SU-DHL-6 (cell line): ENCODE measurements around the gene HDDC3.

ENCODE experiments used
- H2AFZ ChIP-seq: fragments of 200-600 bp; sonication (generic); 2 replicates; pipeline ENCODE4 v1.6.1; 2014; ENCODE audit warnings: low read depth, mild to moderate bottlenecking, moderate library complexity, mixed read lengths, antibody characterized with exemption, low read length; ENCODE audit not compliant: severe bottlenecking
- H3F3A ChIP-seq: fragments of 200-600 bp; shearing (Covaris generic); 2 replicates; pipeline ENCODE4 v1.6.0; 2016; ENCODE audit warnings: antibody characterized with exemption, mild to moderate bottlenecking; ENCODE audit not compliant: insufficient read depth
- H3K27ac ChIP-seq: fragments of 200-600 bp; sonication (generic); 2 replicates; pipeline ENCODE4 v1.5.1; 2016; ENCODE audit warnings: low read depth, mild to moderate bottlenecking, low read length, moderate library complexity, mixed read lengths
- H3K27me3 ChIP-seq: fragments of 200-600 bp; sonication (generic), shearing (Covaris generic); 2 replicates; pipeline ENCODE4 v1.6.0; 2014; ENCODE audit warnings: mild to moderate bottlenecking, low read length
- H3K36me3 ChIP-seq: fragments of 200-600 bp; sonication (generic); 2 replicates; pipeline ENCODE4 v1.6.1; 2014; ENCODE audit warnings: mild to moderate bottlenecking, low read length, mixed read lengths
- H3K4me2 ChIP-seq: fragments of 300-600, 200-600 bp; shearing (Covaris generic), sonication (generic); 2 replicates; pipeline ENCODE4 v1.6.0; 2014; ENCODE audit warnings: low read length, low read depth, mild to moderate bottlenecking; ENCODE audit not compliant: poor library complexity, severe bottlenecking
- H3K4me3 ChIP-seq: fragments of 200-600 bp; sonication (generic); 2 replicates; pipeline ENCODE4 v1.5.1; 2014; ENCODE audit warnings: antibody characterized with exemption, low read length, mild to moderate bottlenecking, mixed read lengths; ENCODE audit not compliant: insufficient read depth, poor library complexity, severe bottlenecking
- H3K79me2 ChIP-seq: fragments of 200-600 bp; sonication (generic); 2 replicates; pipeline ENCODE4 v1.6.1; 2014; ENCODE audit warnings: mild to moderate bottlenecking, low read length, moderate library complexity; ENCODE audit not compliant: insufficient read depth
- H3K9ac ChIP-seq: fragments of 200-600 bp; sonication (generic); 2 replicates; pipeline ENCODE4 v1.7.0; 2014; ENCODE audit warnings: mild to moderate bottlenecking, low read length
- H3K9me2 ChIP-seq: fragments of 200-600 bp; sonication (generic); replicated peaks from 2 replicates; pipeline ENCODE4 v1.6.1; 2014; ENCODE audit warnings: low read length; ENCODE audit not compliant: insufficient read depth
- H3K9me3 ChIP-seq: fragments of 200-600 bp; sonication (generic); 2 replicates; pipeline ENCODE4 v1.6.1; 2014; ENCODE audit warnings: low read length, mixed read lengths; ENCODE audit not compliant: insufficient read depth
- H4K20me1 ChIP-seq: fragments of 200-600 bp; sonication (generic); 2 replicates; pipeline ENCODE4 v1.6.1; 2014; ENCODE audit warnings: low read depth, mild to moderate bottlenecking, antibody characterized with exemption, low read length, moderate library complexity, mixed read lengths
- CTCF ChIP-seq: fragments of 200-600 bp; sonication (generic); IDR thresholded peaks from one replicate; pipeline ENCODE4 v1.5.1; 2017; ENCODE audit warnings: antibody characterized with exemption, mild to moderate bottlenecking, low read length, moderate library complexity; ENCODE audit not compliant: insufficient read depth, poor library complexity, severe bottlenecking
- EZH2phosphoT487 ChIP-seq: fragments of 200-600 bp; sonication (generic), shearing (Covaris generic); conservative IDR thresholded peaks from 2 replicates; pipeline ENCODE4 v1.6.1; 2018; ENCODE audit warnings: mild to moderate bottlenecking, antibody characterized with exemption, low read length, moderate library complexity, mixed read lengths

HDDC3 gene

GRCh38 chr15:90881181-90881977 lies 51.0 kb downstream of the HDDC3 start:
- Histone ChIP-seq H3K27ac (no peak overlapping the region), H3K4me3 (no peak overlapping the region), H4K20me1 (no peaks in the 10 kb centered on the region), H3K9ac (no peak overlapping the region), H3K4me2 (no peak overlapping the region), H3K79me2 (no peaks in the 10 kb centered on the region), H3K9me3 (no peaks in the 10 kb centered on the region), H3K27me3 (no peaks in the 10 kb centered on the region), H3F3A (no peaks in the 10 kb centered on the region), H3K36me3 (no peaks in the 10 kb centered on the region), H2AFZ (no peak overlapping the region), H3K9me2 (no peaks in the 10 kb centered on the region)
- TF ChIP-seq EZH2phosphoT487, result no peak
- no peak for TF ChIP-seq CTCF

- TF ChIP-seq EZH2phosphoT487, result no peak
- no peak overlapping the region for H3K27ac ChIP-seq
These were observed 51.8 kb downstream of the HDDC3 start for GRCh38 chr15:90880381-90881145.

More at GRCh38 chr15:90880381-90881145, 51.8 kb downstream of the HDDC3 start:
- Histone ChIP-seq H3F3A (no peaks in the 10 kb centered on the region), H3K9me2 (no peaks in the 10 kb centered on the region), H3K27me3 (no peaks in the 10 kb centered on the region), H3K4me2 (no peak overlapping the region), H3K79me2 (no peaks in the 10 kb centered on the region), H3K9ac (no peak overlapping the region), H4K20me1 (no peaks in the 10 kb centered on the region), H3K4me3 (no peak overlapping the region), H2AFZ (no peak overlapping the region), H3K9me3 (no peaks in the 10 kb centered on the region), H3K36me3 (no peaks in the 10 kb centered on the region)
